GM23338 (cell line): ENCODE data around the gene COX11. TPM values are rescaled to one million over a fixed set of nuclear protein-coding genes. Genes with fewer than 3 reads are reported as not detected.

Experiments used
- ATAC-seq: fragments of 200-7000 bp; cut with Tn5 transposase; 3 replicates; pipeline ENCODE4 v1.9.1; 2020
- DNase-seq: peaks from one replicate; pipeline ENCODE4 v3.0.0-alpha.2; 2015; ENCODE audit warnings: low spot score
- H2AFZ ChIP-seq: fragments of 200-600 bp; sonication (generic); 2 replicates; pipeline ENCODE4 v1.8.0; 2016; ENCODE audit warnings: antibody characterized with exemption, mild to moderate bottlenecking, moderate library complexity
- H3F3A ChIP-seq: fragments of 200-600 bp; sonication (generic); replicated peaks from 2 replicates; pipeline ENCODE4 v1.8.0; 2017; ENCODE audit warnings: antibody characterized with exemption, mixed run types, low read depth
- H3K27ac ChIP-seq: fragments of 200-600 bp; sonication (generic); 2 replicates; pipeline ENCODE4 v1.6.1; 2016; ENCODE audit warnings: low read depth
- H3K27me3 ChIP-seq: fragments of 200-600 bp; sonication (generic); 2 replicates; pipeline ENCODE4 v1.8.0; 2016; ENCODE audit warnings: mild to moderate bottlenecking, mixed run types, moderate library complexity; ENCODE audit not compliant: insufficient read depth
- H3K36me3 ChIP-seq: fragments of 200-600 bp; sonication (generic); 2 replicates; pipeline ENCODE4 v1.8.0; 2016; ENCODE audit warnings: mild to moderate bottlenecking; ENCODE audit not compliant: insufficient read depth
- H3K4me1 ChIP-seq: fragments of 200-600 bp; sonication (generic); 2 replicates; pipeline ENCODE4 v1.8.0; 2016; ENCODE audit warnings: mild to moderate bottlenecking, moderate library complexity; ENCODE audit not compliant: insufficient read depth
- H3K4me2 ChIP-seq: fragments of 200-600 bp; sonication (generic); 2 replicates; pipeline ENCODE4 v1.7.1; 2017; ENCODE audit warnings: mixed run types
- H3K4me3 ChIP-seq: fragments of 200-600 bp; sonication (generic); 2 replicates; pipeline ENCODE4 v1.6.1; 2016; ENCODE audit warnings: mixed run types
- H3K79me2 ChIP-seq: fragments of 200-600 bp; sonication (generic); replicated peaks from 2 replicates; pipeline ENCODE4 v1.8.0; 2017; ENCODE audit warnings: mild to moderate bottlenecking; ENCODE audit not compliant: insufficient read depth
- H3K9me2 ChIP-seq: fragments of 200-600 bp; sonication (generic); 2 replicates; pipeline ENCODE4 v1.8.0; 2017; ENCODE audit not compliant: insufficient read depth
- H4K20me1 ChIP-seq: fragments of 200-600 bp; sonication (generic); replicated peaks from 2 replicates; pipeline ENCODE4 v1.8.0; 2017; ENCODE audit warnings: mild to moderate bottlenecking; ENCODE audit not compliant: insufficient read depth
- H3K27ac Mint-ChIP-seq: 2 replicates; pipeline ENCODE4 v1.8.0; 2020; ENCODE audit warnings: inconsistent platforms, mild to moderate bottlenecking, moderate library complexity, mixed read lengths
- H3K27me3 Mint-ChIP-seq: 3 replicates; pipeline ENCODE4 v1.8.0; 2022; ENCODE audit warnings: low read depth, mild to moderate bottlenecking, moderate library complexity, mixed read lengths, inconsistent platforms; ENCODE audit not compliant: insufficient read depth, poor library complexity
- H3K36me3 Mint-ChIP-seq: 3 replicates; pipeline ENCODE4 v1.8.0; 2021; ENCODE audit warnings: low read depth, mild to moderate bottlenecking, inconsistent platforms, moderate library complexity, mixed read lengths
- H3K4me1 Mint-ChIP-seq: 3 replicates; pipeline ENCODE4 v1.8.0; 2020; ENCODE audit warnings: mild to moderate bottlenecking, inconsistent platforms, mixed read lengths
- H3K4me3 Mint-ChIP-seq: 3 replicates; pipeline ENCODE4 v1.8.0; 2021; ENCODE audit warnings: moderate library complexity, mild to moderate bottlenecking, inconsistent platforms, mixed read lengths
- H3K9me3 Mint-ChIP-seq: 3 replicates; pipeline ENCODE4 v1.8.0; 2020; ENCODE audit warnings: moderate library complexity, mild to moderate bottlenecking, inconsistent platforms, mixed read lengths
- CREB1 ChIP-seq: fragments of 250-450 bp; sonication (Bioruptor Pico); IDR thresholded peaks from 2 replicates; pipeline ENCODE4 v1.5.0; 2020; ENCODE audit warnings: low read depth, mild to moderate bottlenecking, moderate library complexity
- CTCF ChIP-seq, 2 experiments: fragments of 200-600 bp in 1 of 2; sonication (generic) in 1 of 2; conservative IDR thresholded peaks; 2 replicates each; pipeline versions ENCODE4 v1.5.1 to v1.6.1; 2016 to 2017; ENCODE audit warnings: antibody characterized with exemption in 2 of 2, low read depth in 2 of 2, mild to moderate bottlenecking in 2 of 2, moderate library complexity in 1 of 2
- ETS1 ChIP-seq: IDR thresholded peaks from 2 replicates; pipeline ENCODE4 v1.6.1; 2016; ENCODE audit warnings: antibody characterized with exemption
- EZH2 ChIP-seq: fragments of 200-600 bp; sonication (generic); IDR thresholded peaks from one replicate; pipeline ENCODE4 v1.8.0; 2017; ENCODE audit warnings: antibody characterized with exemption, mild to moderate bottlenecking, low read depth; ENCODE audit not compliant: unreplicated experiment
- EZH2phosphoT487 ChIP-seq: fragments of 200-600 bp; sonication (generic); IDR thresholded peaks from one replicate; pipeline ENCODE4 v1.8.1; 2018; ENCODE audit warnings: antibody characterized with exemption; ENCODE audit not compliant: unreplicated experiment
- JUNB ChIP-seq: IDR thresholded peaks from one replicate; pipeline ENCODE4 v1.6.1; 2016; ENCODE audit warnings: antibody characterized with exemption; ENCODE audit not compliant: unreplicated experiment
- NANOG ChIP-seq: IDR thresholded peaks from 2 replicates; pipeline ENCODE4 v1.6.1; 2016; ENCODE audit warnings: antibody characterized with exemption, borderline replicate concordance
- POLR2AphosphoS5 ChIP-seq: IDR thresholded peaks from 2 replicates; pipeline ENCODE4 v1.6.1; 2016; ENCODE audit warnings: antibody characterized with exemption, low read depth
- STAT1 ChIP-seq: IDR thresholded peaks from one replicate; pipeline ENCODE4 v1.6.1; 2016; ENCODE audit warnings: antibody characterized with exemption; ENCODE audit not compliant: unreplicated experiment
- ZNF114 ChIP-seq: fragments of 250-450 bp; sonication (Bioruptor Pico); IDR thresholded peaks from 2 replicates; pipeline ENCODE4 v1.5.0; 2020; ENCODE audit warnings: mild to moderate bottlenecking, moderate library complexity
- ZNF331 ChIP-seq: fragments of 250-450 bp; sonication (Bioruptor Pico); IDR thresholded peaks from 2 replicates; pipeline ENCODE4 v1.5.0; 2020; ENCODE audit warnings: low read depth, mild to moderate bottlenecking, moderate library complexity
- ZNF462 ChIP-seq: fragments of 250-450 bp; sonication (Bioruptor Pico); IDR thresholded peaks from 2 replicates; pipeline ENCODE4 v1.5.0; 2020; ENCODE audit warnings: mild to moderate bottlenecking, moderate library complexity
- polyA plus RNA-seq: library from polyadenylated mRNA; unstranded; fragments of >200 nt; fragmentation: Nextera tagmentation; extraction: Ambion mirVana; gene quantifications from 2 replicates; pipeline ENCODE4 v1.2.1, GENCODE V29; 2016
- total RNA-seq: library from RNA; depleted of rRNA; stranded (reverse); fragments of >200 nt; shearing (Covaris generic); gene quantifications from 2 replicates; pipeline ENCODE4 v1.2.3, GENCODE V29; 2014
- TF ChIP-seq, protein P1 (sequence below): IDR thresholded peaks from one replicate; pipeline ENCODE4 v1.6.1; 2018; ENCODE audit warnings: antibody characterized with exemption; ENCODE audit not compliant: unreplicated experiment

COX11 gene
- total and polyA plus RNA-seq, 2 experiments from 2014 or later: 53.7 to 56.7 TPM

DNA sequence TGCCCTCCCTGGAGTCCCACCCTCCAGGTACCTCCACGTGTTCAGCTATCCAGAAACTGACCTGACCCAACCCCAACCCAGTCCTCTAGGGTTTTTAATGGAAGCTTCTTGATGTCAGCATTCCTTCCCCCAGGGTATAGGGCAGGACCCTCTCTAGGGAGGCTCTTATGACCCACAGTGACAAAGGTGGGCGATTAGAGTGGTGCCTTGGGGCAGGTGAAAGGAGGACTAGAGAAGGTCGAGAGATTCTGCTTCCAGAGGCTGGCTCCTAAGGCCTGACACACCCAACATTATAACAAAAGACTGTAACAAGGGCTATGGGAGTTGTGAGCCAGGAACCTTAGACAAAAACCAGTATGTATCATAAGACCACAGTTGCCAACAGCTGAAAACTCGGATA lies 17.2 kb downstream of the COX11 start:
- Histone ChIP-seq H3K4me1 (no peaks in the 10 kb centered on the region), H3K36me3 (peaks cover 26% of the 10 kb centered on the region), H3K4me2 (no peak overlapping the region), H3K27me3 (no peaks in the 10 kb centered on the region), H3K9me2 (no peaks in the 10 kb centered on the region), H2AFZ (no peak overlapping the region), H3K4me3 (no peak overlapping the region), H3K27ac (no peak overlapping the region), H4K20me1 (peaks cover 2% of the 10 kb centered on the region; the same call in 1 of the 2 replicates), H3K79me2 (no peaks in the 10 kb centered on the region), H3F3A (no peaks in the 10 kb centered on the region)
- Mint-ChIP-seq H3K27ac (no peak overlapping the region), H3K4me3 (no peak overlapping the region), H3K27me3 (no peaks in the 10 kb centered on the region), H3K9me3 (no peaks in the 10 kb centered on the region), H3K36me3 (peaks cover 80% of the 10 kb centered on the region), H3K4me1 (no peaks in the 10 kb centered on the region)
- no peak for TF ChIP-seq EZH2phosphoT487
- no peak for TF ChIP-seq EZH2
- TF ChIP-seq ZNF462 (CRISPR knock-in tag): no peak
- TF ChIP-seq CTCF (conservative IDR thresholded peaks at IDR 0.05; ENCODE audit: low read depth in 2 of 2): no peak
- TF ChIP-seq STAT1: no peak
- no peak for TF ChIP-seq CREB1 (CRISPR knock-in tag)
- no peak for TF ChIP-seq ZNF331 (CRISPR knock-in tag)
- TF ChIP-seq POLR2AphosphoS5: no peak
- TF ChIP-seq ETS1: no peak
- TF ChIP-seq ZNF114 (CRISPR knock-in tag): no peak
- TF ChIP-seq JUNB: no peak
- TF ChIP-seq, protein P1, sequence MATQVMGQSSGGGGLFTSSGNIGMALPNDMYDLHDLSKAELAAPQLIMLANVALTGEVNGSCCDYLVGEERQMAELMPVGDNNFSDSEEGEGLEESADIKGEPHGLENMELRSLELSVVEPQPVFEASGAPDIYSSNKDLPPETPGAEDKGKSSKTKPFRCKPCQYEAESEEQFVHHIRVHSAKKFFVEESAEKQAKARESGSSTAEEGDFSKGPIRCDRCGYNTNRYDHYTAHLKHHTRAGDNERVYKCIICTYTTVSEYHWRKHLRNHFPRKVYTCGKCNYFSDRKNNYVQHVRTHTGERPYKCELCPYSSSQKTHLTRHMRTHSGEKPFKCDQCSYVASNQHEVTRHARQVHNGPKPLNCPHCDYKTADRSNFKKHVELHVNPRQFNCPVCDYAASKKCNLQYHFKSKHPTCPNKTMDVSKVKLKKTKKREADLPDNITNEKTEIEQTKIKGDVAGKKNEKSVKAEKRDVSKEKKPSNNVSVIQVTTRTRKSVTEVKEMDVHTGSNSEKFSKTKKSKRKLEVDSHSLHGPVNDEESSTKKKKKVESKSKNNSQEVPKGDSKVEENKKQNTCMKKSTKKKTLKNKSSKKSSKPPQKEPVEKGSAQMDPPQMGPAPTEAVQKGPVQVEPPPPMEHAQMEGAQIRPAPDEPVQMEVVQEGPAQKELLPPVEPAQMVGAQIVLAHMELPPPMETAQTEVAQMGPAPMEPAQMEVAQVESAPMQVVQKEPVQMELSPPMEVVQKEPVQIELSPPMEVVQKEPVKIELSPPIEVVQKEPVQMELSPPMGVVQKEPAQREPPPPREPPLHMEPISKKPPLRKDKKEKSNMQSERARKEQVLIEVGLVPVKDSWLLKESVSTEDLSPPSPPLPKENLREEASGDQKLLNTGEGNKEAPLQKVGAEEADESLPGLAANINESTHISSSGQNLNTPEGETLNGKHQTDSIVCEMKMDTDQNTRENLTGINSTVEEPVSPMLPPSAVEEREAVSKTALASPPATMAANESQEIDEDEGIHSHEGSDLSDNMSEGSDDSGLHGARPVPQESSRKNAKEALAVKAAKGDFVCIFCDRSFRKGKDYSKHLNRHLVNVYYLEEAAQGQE: no peak
- TF ChIP-seq NANOG: no peak
- DNase-seq (no peak), ATAC-seq (no peak)
